IPS-20b (cell line): ENCODE data around the gene HILPDA.
A peak's percentile ranks its signal among the peaks of the same experiment; 100 is the strongest.

Experiments used
- H3K27ac ChIP-seq: one replicate; pipeline ENCODE4 v1.5.1; 2013; ENCODE audit warnings: low read length
- H3K27me3 ChIP-seq: 2 replicates; pipeline ENCODE4 v1.6.1; 2013; ENCODE audit warnings: mild to moderate bottlenecking, low read length, inconsistent platforms; ENCODE audit not compliant: insufficient read depth
- H3K36me3 ChIP-seq: 2 replicates; pipeline ENCODE4 v1.6.1; 2013; ENCODE audit warnings: low read depth, mild to moderate bottlenecking, inconsistent platforms, low read length, moderate library complexity; ENCODE audit not compliant: insufficient read depth
- H3K4me1 ChIP-seq: 2 replicates; pipeline ENCODE4 v1.6.1; 2013; ENCODE audit warnings: mild to moderate bottlenecking, control low read depth, inconsistent platforms, low read length, moderate library complexity; ENCODE audit not compliant: insufficient read depth
- H3K4me3 ChIP-seq: 2 replicates; pipeline ENCODE4 v1.5.1; 2013; ENCODE audit warnings: mild to moderate bottlenecking, low read length, inconsistent platforms
- H3K9ac ChIP-seq: 2 replicates; pipeline ENCODE4 v1.6.1; 2013; ENCODE audit warnings: low read depth, mild to moderate bottlenecking, inconsistent platforms, low read length, moderate library complexity
- H3K9me3 ChIP-seq: 2 replicates; pipeline ENCODE4 v1.6.1; 2013; ENCODE audit warnings: mild to moderate bottlenecking, low read depth, low read length, inconsistent platforms; ENCODE audit not compliant: insufficient read depth

HILPDA gene

GRCh38 chr7:128419257-128419656, 36.4 kb upstream of the HILPDA start:
- no peak overlapping the region for H3K9ac ChIP-seq
- no peak overlapping the region for H3K27ac ChIP-seq
- no peaks in the 10 kb centered on the region for H3K36me3 ChIP-seq
- no peaks in the 10 kb centered on the region for H3K4me1 ChIP-seq
- H3K4me3 ChIP-seq = no peak overlapping the region
- peaks cover 22% of the 10 kb centered on the region for H3K27me3 ChIP-seq
- H3K9me3 ChIP-seq = no peaks in the 10 kb centered on the region

- Histone ChIP-seq H3K27me3 (peaks cover 14% of the 10 kb centered on the region; the same call in 1 of the 2 replicates), H3K9ac (no peak overlapping the region), H3K4me1 (no peaks in the 10 kb centered on the region), H3K36me3 (no peaks in the 10 kb centered on the region), H3K27ac (no peak overlapping the region), H3K4me3 (no peak overlapping the region), H3K9me3 (no peaks in the 10 kb centered on the region)
Measured at GRCh38 chr7:128420773-128421172, 34.9 kb upstream of the HILPDA start.

GRCh38 chr7:128421384-128421783, 34.3 kb upstream of the HILPDA start:
- Histone ChIP-seq H3K4me1 (no peaks in the 10 kb centered on the region), H3K27me3 (peaks cover 14% of the 10 kb centered on the region; the same call in 1 of the 2 replicates), H3K9me3 (no peaks in the 10 kb centered on the region), H3K36me3 (no peaks in the 10 kb centered on the region), H3K4me3 (no peak overlapping the region), H3K27ac (no peak overlapping the region), H3K9ac (no peak overlapping the region)

- Histone ChIP-seq H3K4me1 (no peaks in the 10 kb centered on the region), H3K27ac (no peak overlapping the region), H3K27me3 (peaks cover 10% of the 10 kb centered on the region; the same call in 1 of the 2 replicates), H3K4me3 (no peak overlapping the region), H3K36me3 (no peaks in the 10 kb centered on the region), H3K9me3 (no peaks in the 10 kb centered on the region), H3K9ac (no peak overlapping the region)
Measured at GRCh38 chr7:128422037-128422436, 33.6 kb upstream of the HILPDA start.

- no peak overlapping the region for H3K27ac ChIP-seq
- H3K27me3 ChIP-seq = peaks cover 9% of the 10 kb centered on the region; the same call in 1 of the 2 replicates
- no peaks in the 10 kb centered on the region for H3K9me3 ChIP-seq
- no peaks in the 10 kb centered on the region for H3K4me1 ChIP-seq
- H3K36me3 ChIP-seq = no peaks in the 10 kb centered on the region
- no peak overlapping the region for H3K4me3 ChIP-seq
- no peak overlapping the region for H3K9ac ChIP-seq
Measured at GRCh38 chr7:128422842-128423241, 32.8 kb upstream of the HILPDA start.

- no peaks in the 10 kb centered on the region; the same call in 1 of the 2 replicates for H3K27me3 ChIP-seq
- H3K4me3 ChIP-seq = no peak overlapping the region
- no peak overlapping the region for H3K9ac ChIP-seq
- no peaks in the 10 kb centered on the region for H3K9me3 ChIP-seq
- H3K36me3 ChIP-seq = no peaks in the 10 kb centered on the region
- no peaks in the 10 kb centered on the region for H3K4me1 ChIP-seq
- H3K27ac ChIP-seq = no peak overlapping the region
Measured at GRCh38 chr7:128424686-128425275, 30.9 kb upstream of the HILPDA start.

GRCh38 chr7:128425850-128426249, 29.8 kb upstream of the HILPDA start:
- Histone ChIP-seq H3K9ac (no peak overlapping the region), H3K27ac (no peak overlapping the region), H3K4me3 (no peak overlapping the region), H3K27me3 (no peaks in the 10 kb centered on the region), H3K9me3 (no peaks in the 10 kb centered on the region), H3K4me1 (no peaks in the 10 kb centered on the region), H3K36me3 (no peaks in the 10 kb centered on the region)

GRCh38 chr7:128427289-128427891, 28.3 kb upstream of the HILPDA start:
- Histone ChIP-seq H3K36me3 (no peaks in the 10 kb centered on the region), H3K4me3 (no peak overlapping the region), H3K4me1 (peaks cover 5% of the 10 kb centered on the region; the same call in 1 of the 2 replicates), H3K27ac (no peak overlapping the region), H3K27me3 (no peaks in the 10 kb centered on the region), H3K9ac (no peak overlapping the region), H3K9me3 (no peaks in the 10 kb centered on the region)

GRCh38 chr7:128430207-128430606, 25.5 kb upstream of the HILPDA start:
- Histone ChIP-seq H3K27ac (no peak overlapping the region), H3K4me3 (no peak overlapping the region), H3K4me1 (peaks cover 8% of the 10 kb centered on the region; the same call in 1 of the 2 replicates), H3K36me3 (no peaks in the 10 kb centered on the region), H3K9ac (no peak overlapping the region), H3K27me3 (no peaks in the 10 kb centered on the region), H3K9me3 (no peaks in the 10 kb centered on the region)

- H3K27ac ChIP-seq = no peak overlapping the region
- H3K4me3 ChIP-seq = no peak overlapping the region
- no peaks in the 10 kb centered on the region for H3K36me3 ChIP-seq
- H3K27me3 ChIP-seq = no peaks in the 10 kb centered on the region
- H3K9ac ChIP-seq = no peak overlapping the region; the same call in 1 of the 2 replicates
- H3K4me1 ChIP-seq = peaks cover 11% of the 10 kb centered on the region; the same call in 1 of the 2 replicates
- no peaks in the 10 kb centered on the region for H3K9me3 ChIP-seq
Measured at GRCh38 chr7:128431221-128431620, 24.5 kb upstream of the HILPDA start.

- H3K4me1 ChIP-seq = peaks cover 11% of the 10 kb centered on the region; the same call in 1 of the 2 replicates
Measured at GRCh38 chr7:128431754-128432153, 23.9 kb upstream of the HILPDA start.

More at GRCh38 chr7:128431754-128432153, 23.9 kb upstream of the HILPDA start:
- Histone ChIP-seq H3K27me3 (no peaks in the 10 kb centered on the region), H3K36me3 (no peaks in the 10 kb centered on the region), H3K27ac (no peak overlapping the region), H3K4me3 (no peak overlapping the region), H3K9ac (peak overlapping the region; percentile 2; the same call in 1 of the 2 replicates), H3K9me3 (no peaks in the 10 kb centered on the region)
